ENCODE results near the gene PDS5B. TPM values are rescaled to one million over a fixed set of nuclear protein-coding genes. Genes with fewer than 3 reads are reported as not detected.
"Not testable (repeated sequence)": the region's sequence is repeated elsewhere in the genome, so short reads cannot be mapped to it uniquely, and the experiment has no call there.

Gene PDS5B
- total RNA-seq, 4 donors from 2014 or later = 20.4 to 55.0 (median 25.8) TPM

- DNase-seq (ENCODE audit: low spot score) = no peak
- no peak for ATAC-seq (ENCODE audit: low FRiP score)
- TF ChIP-seq, protein P1, sequence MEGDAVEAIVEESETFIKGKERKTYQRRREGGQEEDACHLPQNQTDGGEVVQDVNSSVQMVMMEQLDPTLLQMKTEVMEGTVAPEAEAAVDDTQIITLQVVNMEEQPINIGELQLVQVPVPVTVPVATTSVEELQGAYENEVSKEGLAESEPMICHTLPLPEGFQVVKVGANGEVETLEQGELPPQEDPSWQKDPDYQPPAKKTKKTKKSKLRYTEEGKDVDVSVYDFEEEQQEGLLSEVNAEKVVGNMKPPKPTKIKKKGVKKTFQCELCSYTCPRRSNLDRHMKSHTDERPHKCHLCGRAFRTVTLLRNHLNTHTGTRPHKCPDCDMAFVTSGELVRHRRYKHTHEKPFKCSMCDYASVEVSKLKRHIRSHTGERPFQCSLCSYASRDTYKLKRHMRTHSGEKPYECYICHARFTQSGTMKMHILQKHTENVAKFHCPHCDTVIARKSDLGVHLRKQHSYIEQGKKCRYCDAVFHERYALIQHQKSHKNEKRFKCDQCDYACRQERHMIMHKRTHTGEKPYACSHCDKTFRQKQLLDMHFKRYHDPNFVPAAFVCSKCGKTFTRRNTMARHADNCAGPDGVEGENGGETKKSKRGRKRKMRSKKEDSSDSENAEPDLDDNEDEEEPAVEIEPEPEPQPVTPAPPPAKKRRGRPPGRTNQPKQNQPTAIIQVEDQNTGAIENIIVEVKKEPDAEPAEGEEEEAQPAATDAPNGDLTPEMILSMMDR (IDR thresholded peaks at IDR 0.05) = no peak
Observed at GRCh38 chr13:32695602-32696250, 109.5 kb downstream of the PDS5B start.

DNA sequence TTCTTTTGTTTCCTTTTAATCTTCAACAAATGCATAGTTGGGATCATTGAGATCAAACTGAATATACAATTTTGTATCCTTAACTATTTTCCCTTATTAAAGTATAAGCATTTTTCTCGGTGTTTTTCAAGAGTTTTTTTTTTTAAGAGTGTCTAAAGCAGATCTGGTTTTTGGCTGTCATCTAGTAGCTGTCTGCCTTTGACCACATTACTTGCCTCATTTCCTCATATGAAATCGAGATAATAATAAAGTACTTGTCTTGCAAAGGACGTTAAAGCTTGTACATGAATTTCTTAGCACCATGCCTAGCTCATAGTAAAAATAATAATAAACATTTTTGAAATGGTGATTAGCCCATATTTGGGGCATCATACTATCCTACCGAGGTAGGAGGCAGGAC is 121.2 kb downstream of the PDS5B start:
- DNase-seq (ENCODE audit: low spot score) (no peak), ATAC-seq (ENCODE audit: low FRiP score) (no peak)
- TF ChIP-seq, protein P1 (IDR thresholded peaks at IDR 0.05) = no peak

GRCh38 chr13:32713397-32713796 is 127.1 kb downstream of the PDS5B start:
- DNase-seq (ENCODE audit: low spot score) (no peak), ATAC-seq (ENCODE audit: low FRiP score) (no peak)
- TF ChIP-seq, protein P1 (IDR thresholded peaks at IDR 0.05) = no peak

DNA sequence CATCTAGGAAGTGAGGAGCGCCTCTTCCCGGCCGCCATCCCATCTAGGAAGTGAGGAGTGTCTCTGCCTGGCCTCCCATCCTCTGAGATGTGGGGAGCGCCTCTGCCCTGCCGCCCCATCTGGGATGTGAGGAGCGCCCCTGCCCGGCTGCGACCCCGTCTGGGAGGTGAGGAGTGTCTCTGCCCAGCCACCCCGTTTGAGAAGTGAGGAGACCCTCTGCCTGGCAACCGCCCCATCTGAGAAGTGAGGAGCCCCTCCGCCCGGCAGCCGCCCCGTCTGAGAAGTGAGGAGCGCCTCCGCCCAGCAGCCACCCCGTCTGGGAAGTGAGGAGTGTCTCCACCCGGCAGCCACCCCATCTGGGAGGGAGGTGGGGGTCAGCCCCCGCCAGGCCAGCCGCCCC is 129.9 kb downstream of the PDS5B start:
- not testable (repeated sequence) for ATAC-seq (ENCODE audit: low FRiP score); DNase-seq (ENCODE audit: low spot score)

DNA sequence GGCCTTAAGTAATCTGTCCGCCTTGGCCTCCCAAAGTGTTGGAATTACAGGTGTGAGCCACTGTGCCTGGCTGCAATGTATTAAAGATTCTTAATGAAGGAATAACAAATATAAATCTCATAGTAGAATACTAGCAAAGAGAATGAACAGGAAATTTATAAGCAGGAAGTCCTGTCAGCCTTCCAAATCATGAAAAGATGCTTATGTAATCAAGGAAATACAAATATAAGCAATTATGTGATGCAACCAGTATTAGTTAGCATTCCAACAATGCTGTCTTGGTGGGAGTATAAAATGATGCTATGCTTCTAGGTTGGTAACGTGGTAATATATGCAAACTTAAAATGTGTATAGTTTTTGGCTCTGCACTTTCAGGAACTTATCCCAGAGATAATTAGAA is 133.8 kb downstream of the PDS5B start:
- ATAC-seq (ENCODE audit: low FRiP score) (no peak), DNase-seq (ENCODE audit: low spot score) (no peak)
- TF ChIP-seq, protein P1 (IDR thresholded peaks at IDR 0.05) = no peak

- ATAC-seq (ENCODE audit: low FRiP score); DNase-seq (ENCODE audit: low spot score): not testable (repeated sequence)
Observed at GRCh38 chr13:32721131-32722034, 135.1 kb downstream of the PDS5B start.

DNA sequence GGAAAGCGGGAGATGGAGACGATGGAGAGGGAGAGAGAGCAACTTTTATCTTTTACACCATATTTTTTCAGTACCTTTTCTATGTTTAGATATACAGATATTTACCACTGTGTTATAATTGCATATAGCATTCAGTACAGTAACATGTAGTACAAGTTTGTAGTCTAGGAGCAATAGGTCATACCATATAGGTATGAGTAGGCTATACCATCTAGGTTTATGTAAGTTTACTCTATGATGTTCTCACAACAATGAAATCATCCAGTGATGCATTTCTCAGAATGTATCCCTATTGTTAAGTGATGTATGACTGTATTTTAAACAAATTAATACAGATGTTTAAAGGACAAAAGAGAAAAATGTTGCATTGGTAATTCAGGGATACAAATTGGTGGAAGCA is 136.1 kb downstream of the PDS5B start:
- TF ChIP-seq, protein P1 (IDR thresholded peaks at IDR 0.05) = no peak
- DNase-seq (ENCODE audit: low spot score) (no peak), ATAC-seq (ENCODE audit: low FRiP score) (no peak)

- TF ChIP-seq, protein P1 (IDR thresholded peaks at IDR 0.05) = no peak
- DNase-seq (ENCODE audit: low spot score) (no peak), ATAC-seq (ENCODE audit: low FRiP score) (no peak)
Observed at GRCh38 chr13:32723987-32724386, 137.7 kb downstream of the PDS5B start.

Data from omental fat pad (tissue), 4 donors.